Measurements from ENCODE around the gene VSTM4. TPM values are rescaled to one million over a fixed set of nuclear protein-coding genes. Genes with fewer than 3 reads are reported as not detected.

The VSTM4 gene
- total and polyA plus RNA-seq, 4 donors = 2.9 to 49.4 (median 7.2) TPM

GRCh38 chr10:49160814-49161213 lies 45.5 kb upstream of the VSTM4 start:
- Histone ChIP-seq H3K4me3 (no peak overlapping the region), H3K9ac (ENCODE audit: insufficient read depth in 1 of 2, low read length in 2 of 2) (no peak overlapping the region), H3K9me3 (ENCODE audit: control insufficient read depth in 4 of 4, insufficient read depth in 3 of 4, low read length in 3 of 4) (no peaks in the 10 kb centered on the region), H3K27ac (ENCODE audit: low read depth in 1 of 2, low read length in 1 of 2) (no peak overlapping the region), H3K27me3 (ENCODE audit: control insufficient read depth in 3 of 3, insufficient read depth in 3 of 3, low read length in 2 of 3) (peaks cover 0 to 4% (median 0%) of the 10 kb centered on the region in 3 donors), H3K36me3 (ENCODE audit: control insufficient read depth in 4 of 4, insufficient read depth in 4 of 4, low read length in 4 of 4) (peaks cover 0 to 2% (median 0%) of the 10 kb centered on the region in 4 donors), H3K4me1 (ENCODE audit: control insufficient read depth in 5 of 5, insufficient read depth in 5 of 5, low read length in 5 of 5) (peaks cover 0 to 4% (median 0%) of the 10 kb centered on the region in 5 donors)
- ATAC-seq (ENCODE audit: insufficient read depth, low FRiP score) (no peak), DNase-seq (no peak)
- 93 to 98% methylated on average over 5 of the region's 5 CpGs for whole genome bisulfite sequencing, 2 donors
- no peak for TF ChIP-seq CTCF (IDR thresholded peaks at IDR 0.05; ENCODE audit: control extremely low read depth, extremely low read depth)

- ATAC-seq (ENCODE audit: insufficient read depth, low FRiP score) = no peak
- 87 to 90% methylated on average over 5 of the region's 5 CpGs for WGBS, 2 donors
These were observed 44.8 kb upstream of the VSTM4 start for GRCh38 chr10:49160110-49160509.

GRCh38 chr10:49158915-49159314 lies 43.6 kb upstream of the VSTM4 start:
- no peak overlapping the region for H3K4me3 ChIP-seq
- no peak for ATAC-seq (ENCODE audit: insufficient read depth, low FRiP score)
- no peak for DNase-seq
- no peaks in the 10 kb centered on the region for H3K9me3 ChIP-seq (ENCODE audit: control insufficient read depth in 4 of 4, insufficient read depth in 3 of 4, low read length in 3 of 4)
- H3K9ac ChIP-seq (ENCODE audit: insufficient read depth in 1 of 2, low read length in 2 of 2) = no peak overlapping the region
- TF ChIP-seq CTCF (IDR thresholded peaks at IDR 0.05; ENCODE audit: control extremely low read depth, extremely low read depth) = no peak
- peaks cover 0 to 2% (median 0%) of the 10 kb centered on the region in 4 donors for H3K36me3 ChIP-seq (ENCODE audit: control insufficient read depth in 4 of 4, insufficient read depth in 4 of 4, low read length in 4 of 4)
- H3K27ac ChIP-seq (ENCODE audit: low read depth in 1 of 2, low read length in 1 of 2) = no peak overlapping the region
- peaks cover 0 to 4% (median 0%) of the 10 kb centered on the region in 3 donors for H3K27me3 ChIP-seq (ENCODE audit: control insufficient read depth in 3 of 3, insufficient read depth in 3 of 3, low read length in 2 of 3)
- WGBS, 2 donors = 57 to 67% methylated on average over 3 of the region's 3 CpGs
- peaks cover 0 to 2% (median 0%) of the 10 kb centered on the region in 5 donors for H3K4me1 ChIP-seq (ENCODE audit: control insufficient read depth in 5 of 5, insufficient read depth in 5 of 5, low read length in 5 of 5)

More at GRCh38 chr10:49160110-49160509, 44.8 kb upstream of the VSTM4 start:
- DNase-seq = no peak
- TF ChIP-seq CTCF (IDR thresholded peaks at IDR 0.05; ENCODE audit: control extremely low read depth, extremely low read depth) = no peak
- H3K4me3 ChIP-seq = no peak overlapping the region
- H3K36me3 ChIP-seq (ENCODE audit: control insufficient read depth in 4 of 4, insufficient read depth in 4 of 4, low read length in 4 of 4) = peaks cover 0 to 2% (median 0%) of the 10 kb centered on the region in 4 donors
- H3K9me3 ChIP-seq (ENCODE audit: control insufficient read depth in 4 of 4, insufficient read depth in 3 of 4, low read length in 3 of 4) = no peaks in the 10 kb centered on the region
- peaks cover 0 to 2% (median 0%) of the 10 kb centered on the region in 5 donors for H3K4me1 ChIP-seq (ENCODE audit: control insufficient read depth in 5 of 5, insufficient read depth in 5 of 5, low read length in 5 of 5)
- peaks cover 0 to 4% (median 0%) of the 10 kb centered on the region in 3 donors for H3K27me3 ChIP-seq (ENCODE audit: control insufficient read depth in 3 of 3, insufficient read depth in 3 of 3, low read length in 2 of 3)
- no peak overlapping the region for H3K27ac ChIP-seq (ENCODE audit: low read depth in 1 of 2, low read length in 1 of 2)
- H3K9ac ChIP-seq (ENCODE audit: insufficient read depth in 1 of 2, low read length in 2 of 2) = no peak overlapping the region

GRCh38 chr10:49158404-49158803 lies 43.1 kb upstream of the VSTM4 start:
- Histone ChIP-seq H3K27me3 (ENCODE audit: control insufficient read depth in 3 of 3, insufficient read depth in 3 of 3, low read length in 2 of 3) (peaks cover 0 to 4% (median 0%) of the 10 kb centered on the region in 3 donors), H3K4me1 (ENCODE audit: control insufficient read depth in 5 of 5, insufficient read depth in 5 of 5, low read length in 5 of 5) (peaks cover 0 to 2% (median 0%) of the 10 kb centered on the region in 5 donors), H3K9ac (ENCODE audit: insufficient read depth in 1 of 2, low read length in 2 of 2) (no peak overlapping the region), H3K9me3 (ENCODE audit: control insufficient read depth in 4 of 4, insufficient read depth in 3 of 4, low read length in 3 of 4) (no peaks in the 10 kb centered on the region), H3K4me3 (no peak overlapping the region), H3K27ac (ENCODE audit: low read depth in 1 of 2, low read length in 1 of 2) (no peak overlapping the region), H3K36me3 (ENCODE audit: control insufficient read depth in 4 of 4, insufficient read depth in 4 of 4, low read length in 4 of 4) (peaks cover 0 to 2% (median 0%) of the 10 kb centered on the region in 4 donors)
- ATAC-seq (ENCODE audit: insufficient read depth, low FRiP score) = no peak
- DNase-seq = no peak
- TF ChIP-seq CTCF (IDR thresholded peaks at IDR 0.05; ENCODE audit: control extremely low read depth, extremely low read depth) = no peak
- WGBS, 2 donors = 69 to 74% methylated on average over 7 of the region's 7 CpGs
